Measurements from ENCODE around the gene GLRA1. TPM values are rescaled to one million over a fixed set of nuclear protein-coding genes. Genes with fewer than 3 reads are reported as not detected.

Gene GLRA1
- total RNA-seq, 1 experiment from 2014 or later = not detected

- no TSS peak for BruUV-seq (replicated peaks)
- TF ChIP-seq SIN3A (IDR thresholded peaks at IDR 0.05; ENCODE audit: borderline replicate concordance, insufficient read depth, low read depth, low read length) (no peak), TCF7L2 (IDR thresholded peaks at IDR 0.05; ENCODE audit: low read depth, low read length) (no peak), CTCF (IDR thresholded peaks at IDR 0.05) (no peak), POLR2AphosphoS5 (IDR thresholded peaks at IDR 0.05; ENCODE audit: low read depth, low read length) (no peak), REST (IDR thresholded peaks at IDR 0.05; ENCODE audit: insufficient read depth in 1 of 2, low read depth in 2 of 2, low read length in 1 of 2) (no peak)
- Histone ChIP-seq H3K27me3 (ENCODE audit: control insufficient read depth, insufficient read depth, low read length) (no peaks in the 10 kb centered on the region), H3K4me1 (ENCODE audit: control insufficient read depth, insufficient read depth, low read length) (no peaks in the 10 kb centered on the region), H3K36me3 (ENCODE audit: control insufficient read depth, insufficient read depth, low read length) (peaks cover 54% of the 10 kb centered on the region), H3K9me3 (ENCODE audit: control insufficient read depth, insufficient read depth, low read depth, low read length) (no peaks in the 10 kb centered on the region), H3K27ac (ENCODE audit: low read length) (no peak overlapping the region), H3K4me3 (ENCODE audit: low read depth in 2 of 2, low read length in 2 of 2) (no peak overlapping the region)
- intact Hi-C loops (cut with micrococcal nuclease; ENCODE audit: unreplicated experiment) = no loop called here
- in situ Hi-C loops (cut with HindIII; ENCODE audit: low pct_unique_long_range_greater_than_20kb, low sequenced_read_pairs) = no loop called here
- DNase-seq (ENCODE audit: low read depth, low spot score) (no peak), ATAC-seq (no peak)
- POLR2A ChIA-PET = no interaction called here
- CTCF ChIA-PET = no interaction called here
Observed at GRCh38 chr5:151808451-151809169, 116.0 kb downstream of the GLRA1 start.

- ATAC-seq (no peak), DNase-seq (ENCODE audit: low read depth, low spot score) (no peak)
- H3K4me1 ChIP-seq (ENCODE audit: control insufficient read depth, insufficient read depth, low read length) = no peaks in the 10 kb centered on the region
- H3K27me3 ChIP-seq (ENCODE audit: control insufficient read depth, insufficient read depth, low read length) = no peaks in the 10 kb centered on the region
- BruUV-seq (replicated peaks) = no TSS peak
- POLR2A ChIA-PET = no interaction called here
- no peak for TF ChIP-seq SIN3A (IDR thresholded peaks at IDR 0.05; ENCODE audit: borderline replicate concordance, insufficient read depth, low read depth, low read length)
- no peak for TF ChIP-seq POLR2AphosphoS5 (IDR thresholded peaks at IDR 0.05; ENCODE audit: low read depth, low read length)
- TF ChIP-seq CTCF (IDR thresholded peaks at IDR 0.05) = no peak
- no peak for TF ChIP-seq REST (IDR thresholded peaks at IDR 0.05; ENCODE audit: insufficient read depth in 1 of 2, low read depth in 2 of 2, low read length in 1 of 2)
- no peak for TF ChIP-seq TCF7L2 (IDR thresholded peaks at IDR 0.05; ENCODE audit: low read depth, low read length)
- in situ Hi-C loops (cut with HindIII; ENCODE audit: low pct_unique_long_range_greater_than_20kb, low sequenced_read_pairs) (no loop called here), intact Hi-C loops (cut with micrococcal nuclease; ENCODE audit: unreplicated experiment) (no loop called here)
- no peaks in the 10 kb centered on the region for H3K9me3 ChIP-seq (ENCODE audit: control insufficient read depth, insufficient read depth, low read depth, low read length)
- no peak overlapping the region for H3K27ac ChIP-seq (ENCODE audit: low read length)
- H3K4me3 ChIP-seq (ENCODE audit: low read depth in 2 of 2, low read length in 2 of 2) = no peak overlapping the region
- peaks cover 59% of the 10 kb centered on the region for H3K36me3 ChIP-seq (ENCODE audit: control insufficient read depth, insufficient read depth, low read length)
- CTCF ChIA-PET = no interaction called here
Observed at GRCh38 chr5:151805414-151806223, 119.0 kb downstream of the GLRA1 start.
